Measurements from ENCODE around the gene TCF21. TPM values are rescaled to one million over a fixed set of nuclear protein-coding genes. Genes with fewer than 3 reads are reported as not detected.

The TCF21 gene
- total RNA-seq, 1 experiment from 2014 or later = not detected

DNA sequence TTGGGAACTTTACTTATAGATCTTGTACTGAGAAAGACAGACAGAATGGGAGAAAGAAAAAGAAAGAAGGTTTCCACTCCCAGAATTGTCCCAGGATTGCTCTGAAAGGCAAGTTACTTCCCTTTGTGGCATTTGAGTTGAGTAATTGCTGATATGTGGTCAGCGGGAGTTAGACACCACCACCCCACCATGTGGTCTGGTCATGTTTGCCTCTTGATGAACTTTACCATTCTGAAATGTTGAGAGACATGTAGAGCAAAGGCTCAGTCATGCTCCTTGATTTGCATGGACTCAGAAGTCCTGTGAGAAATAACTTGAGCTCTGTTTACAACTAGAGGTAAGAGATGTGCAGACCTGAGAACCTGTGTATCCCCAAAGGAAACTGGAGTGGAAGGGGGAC lies 17.1 kb downstream of the TCF21 start:
- H3K4me3 ChIP-seq (ENCODE audit: low read depth, low read length) = no peak overlapping the region
- intact Hi-C loops (cut with micrococcal nuclease; ENCODE audit: unreplicated experiment) = no loop called here
- no peaks in the 10 kb centered on the region for H3K9me3 ChIP-seq
- DNase-seq = no peak
- Mint-ChIP-seq H3K27me3 (ENCODE audit: insufficient read depth, unreplicated experiment) (peaks cover 9% of the 10 kb centered on the region), H3K27ac (ENCODE audit: unreplicated experiment) (no peak overlapping the region), H3K4me1 (ENCODE audit: low read depth, unreplicated experiment) (no peaks in the 10 kb centered on the region), H3K36me3 (ENCODE audit: insufficient read depth, unreplicated experiment) (no peaks in the 10 kb centered on the region), H3K9me3 (ENCODE audit: unreplicated experiment) (peaks cover under 1% of the 10 kb centered on the region), H3K4me3 (ENCODE audit: unreplicated experiment) (no peak overlapping the region)
- ChIA-PET POLR2A (no interaction called here), CTCF (no interaction called here)
- no peaks in the 10 kb centered on the region for H3K4me1 ChIP-seq
- no TSS peak for BruUV-seq (replicated peaks)
- TF ChIP-seq, protein P1, sequence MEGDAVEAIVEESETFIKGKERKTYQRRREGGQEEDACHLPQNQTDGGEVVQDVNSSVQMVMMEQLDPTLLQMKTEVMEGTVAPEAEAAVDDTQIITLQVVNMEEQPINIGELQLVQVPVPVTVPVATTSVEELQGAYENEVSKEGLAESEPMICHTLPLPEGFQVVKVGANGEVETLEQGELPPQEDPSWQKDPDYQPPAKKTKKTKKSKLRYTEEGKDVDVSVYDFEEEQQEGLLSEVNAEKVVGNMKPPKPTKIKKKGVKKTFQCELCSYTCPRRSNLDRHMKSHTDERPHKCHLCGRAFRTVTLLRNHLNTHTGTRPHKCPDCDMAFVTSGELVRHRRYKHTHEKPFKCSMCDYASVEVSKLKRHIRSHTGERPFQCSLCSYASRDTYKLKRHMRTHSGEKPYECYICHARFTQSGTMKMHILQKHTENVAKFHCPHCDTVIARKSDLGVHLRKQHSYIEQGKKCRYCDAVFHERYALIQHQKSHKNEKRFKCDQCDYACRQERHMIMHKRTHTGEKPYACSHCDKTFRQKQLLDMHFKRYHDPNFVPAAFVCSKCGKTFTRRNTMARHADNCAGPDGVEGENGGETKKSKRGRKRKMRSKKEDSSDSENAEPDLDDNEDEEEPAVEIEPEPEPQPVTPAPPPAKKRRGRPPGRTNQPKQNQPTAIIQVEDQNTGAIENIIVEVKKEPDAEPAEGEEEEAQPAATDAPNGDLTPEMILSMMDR (IDR thresholded peaks at IDR 0.05; ENCODE audit: insufficient read depth in 1 of 2, low read depth in 1 of 2, low read length in 1 of 2, severe bottlenecking in 1 of 2, unreplicated experiment in 1 of 2) = no peak
- no peaks in the 10 kb centered on the region for H3K27me3 ChIP-seq (replicated peaks; ENCODE audit: control insufficient read depth, insufficient read depth, low read length)
- no peaks in the 10 kb centered on the region for H3K36me3 ChIP-seq (ENCODE audit: control insufficient read depth, insufficient read depth, low read length)

DNA sequence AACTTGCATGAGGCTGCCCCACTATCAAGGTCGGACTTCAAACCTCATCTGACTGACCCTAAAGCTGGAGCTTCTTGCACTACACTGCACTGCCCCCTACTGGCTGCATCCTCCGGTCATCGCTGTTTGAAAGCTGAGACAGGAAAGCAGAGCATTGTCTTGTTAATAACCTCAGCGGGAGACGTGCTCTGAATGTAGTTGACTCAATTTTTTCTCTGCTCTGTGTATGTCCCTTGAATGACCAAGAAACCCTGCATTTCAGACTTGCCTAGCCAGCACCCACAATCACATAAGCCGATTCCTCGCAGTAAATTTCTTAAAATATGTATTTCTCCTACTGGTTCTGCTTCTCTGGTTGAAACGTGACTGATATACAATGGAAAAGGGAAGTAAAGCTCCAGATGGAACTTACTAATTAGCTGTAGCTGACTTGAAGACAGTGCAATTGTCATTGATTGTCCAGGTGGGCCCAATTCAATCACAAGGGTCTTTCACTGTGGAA lies 27.8 kb downstream of the TCF21 start:
- Histone ChIP-seq H3K36me3 (ENCODE audit: control insufficient read depth, insufficient read depth, low read length) (no peaks in the 10 kb centered on the region), H3K9me3 (no peaks in the 10 kb centered on the region), H3K4me3 (ENCODE audit: low read depth, low read length) (no peak overlapping the region), H3K27me3 (replicated peaks; ENCODE audit: control insufficient read depth, insufficient read depth, low read length) (no peaks in the 10 kb centered on the region), H3K4me1 (no peaks in the 10 kb centered on the region)
- no peak overlapping the region for H3K4me3 Mint-ChIP-seq (ENCODE audit: unreplicated experiment)
- POLR2A ChIA-PET = no interaction called here
- BruUV-seq (replicated peaks) = no TSS peak
- CTCF ChIA-PET = interaction anchor here (0.6 to 2.4 kb wide), 10 partner anchors 17 to 906 kb away, joined by 3 to 39 read pairs (median 5); no protein-coding TSS in a partner anchor
- DNase-seq = peak; percentile 83 to 86
- no peak overlapping the region for H3K27ac Mint-ChIP-seq (ENCODE audit: unreplicated experiment)
- peaks cover 16% of the 10 kb centered on the region for H3K27me3 Mint-ChIP-seq (ENCODE audit: insufficient read depth, unreplicated experiment)
- intact Hi-C loops (cut with micrococcal nuclease; ENCODE audit: unreplicated experiment) = loop anchor here (1.0 kb wide), 3 partner anchors 61 to 347 kb away; no protein-coding TSS in a partner anchor
- no peaks in the 10 kb centered on the region for H3K36me3 Mint-ChIP-seq (ENCODE audit: insufficient read depth, unreplicated experiment)
- no peaks in the 10 kb centered on the region for H3K4me1 Mint-ChIP-seq (ENCODE audit: low read depth, unreplicated experiment)
- peaks cover 14% of the 10 kb centered on the region for H3K9me3 Mint-ChIP-seq (ENCODE audit: unreplicated experiment)
- TF ChIP-seq, protein P1 (IDR thresholded peaks at IDR 0.05; ENCODE audit: insufficient read depth in 1 of 2, low read depth in 1 of 2, low read length in 1 of 2, severe bottlenecking in 1 of 2, unreplicated experiment in 1 of 2) = peak; percentile 84 to 92

GRCh38 chr6:133917781-133918180 lies 28.9 kb downstream of the TCF21 start:
- intact Hi-C loops (cut with micrococcal nuclease; ENCODE audit: unreplicated experiment) = no loop called here
- H3K4me1 Mint-ChIP-seq (ENCODE audit: low read depth, unreplicated experiment) = no peaks in the 10 kb centered on the region
- peaks cover 12% of the 10 kb centered on the region for H3K27me3 Mint-ChIP-seq (ENCODE audit: insufficient read depth, unreplicated experiment)
- H3K4me3 Mint-ChIP-seq (ENCODE audit: unreplicated experiment) = no peak overlapping the region
- H3K9me3 Mint-ChIP-seq (ENCODE audit: unreplicated experiment) = peaks cover 14% of the 10 kb centered on the region
- Histone ChIP-seq H3K27me3 (replicated peaks; ENCODE audit: control insufficient read depth, insufficient read depth, low read length) (no peaks in the 10 kb centered on the region), H3K9me3 (no peaks in the 10 kb centered on the region), H3K4me3 (ENCODE audit: low read depth, low read length) (no peak overlapping the region), H3K4me1 (no peaks in the 10 kb centered on the region), H3K36me3 (ENCODE audit: control insufficient read depth, insufficient read depth, low read length) (no peaks in the 10 kb centered on the region)
- BruUV-seq (replicated peaks) = no TSS peak
- H3K36me3 Mint-ChIP-seq (ENCODE audit: insufficient read depth, unreplicated experiment) = no peaks in the 10 kb centered on the region
- POLR2A ChIA-PET = no interaction called here
- CTCF ChIA-PET = interaction anchor here (2.2 kb wide), 1 partner anchor 80 kb away, joined by 33 read pairs; no protein-coding TSS in a partner anchor
- TF ChIP-seq, protein P1 (IDR thresholded peaks at IDR 0.05; ENCODE audit: insufficient read depth in 1 of 2, low read depth in 1 of 2, low read length in 1 of 2, severe bottlenecking in 1 of 2, unreplicated experiment in 1 of 2) = no peak
- no peak for DNase-seq
- H3K27ac Mint-ChIP-seq (ENCODE audit: unreplicated experiment) = no peak overlapping the region

Data from Caco-2 (cell line).